Right lobe of liver (tissue), 6 donors: ENCODE data around the gene ACSF2. TPM values are rescaled to one million over a fixed set of nuclear protein-coding genes. Genes with fewer than 3 reads are reported as not detected.

Experiments
- ATAC-seq, 4 donors: fragments of 200-7000 bp; cut with Tn5 transposase; one replicate each; pipeline ENCODE4 v1.9.1; 2020; ENCODE audit warnings: mild to moderate bottlenecking in 4 of 4, moderate library complexity in 4 of 4
- DNase-seq, 3 donors: peaks; one replicate each; pipeline ENCODE4 v3.0.0-alpha.2; 2020
- H3K27ac ChIP-seq, 3 donors: fragments of 200-600 bp; one replicate each; pipeline ENCODE4 v1.8.0; 2022
- H3K27me3 ChIP-seq, 2 donors: fragments of 200-600 bp; one replicate each; pipeline ENCODE4 v1.8.0; 2022
- H3K36me3 ChIP-seq, 4 donors: fragments of 200-600 bp; sonication (generic) in 1 of 4; one replicate each; pipeline versions ENCODE4 v1.5.1 to v1.8.0; 2017 to 2022; ENCODE audit warnings: control low read depth in 1 of 4
- H3K4me1 ChIP-seq, 4 donors: fragments of 200-600 bp; sonication (generic) in 1 of 4; one replicate each; pipeline versions ENCODE4 v1.5.1 to v1.8.0; 2017 to 2022; ENCODE audit warnings: control low read depth in 1 of 4
- H3K4me3 ChIP-seq, 3 donors: fragments of 200-600 bp; one replicate each; pipeline ENCODE4 v1.8.0; 2022
- H3K9me3 ChIP-seq, 4 donors: fragments of 200-600 bp; sonication (generic) in 1 of 4; one replicate each; pipeline versions ENCODE4 v1.5.1 to v1.8.0; 2017 to 2022; ENCODE audit warnings: control low read depth in 1 of 4
- POLR2A ChIP-seq: fragments of 450-650 bp; IDR thresholded peaks from one replicate; pipeline ENCODE4 v1.6.1; 2017; ENCODE audit warnings: antibody characterized with exemption, mild to moderate bottlenecking
- WGBS: methylation state at CpG from one replicate; pipeline ENCODE4 v1.1.6; 2018; ENCODE audit warnings: low coverage, low lambda C conversion rate; ENCODE audit not compliant: insufficient coverage; ENCODE audit errors: missing lambda C conversion rate; 5-methylcytosine and 5-hydroxymethylcytosine counted together
- intact Hi-C, 2 donors: fragments of 100-400 bp; cut with DNase I; formaldehyde crosslinking; loops; one replicate each; pipeline versions ENCODE4 v1.11.2 to v1.14.1; 2022
- total RNA-seq, 6 experiments: library from RNA; depleted of rRNA in 2 of 6; stranded (reverse); fragments of >200 nt in 2 of 6; fragmentation: NEBNext Ultra II Directional in 3 of 6; extraction: Animal tissue kit (Norgen Biotek cat#: 25700) in 3 of 6; gene quantifications; one replicate each; pipeline versions ENCODE4 v1.1.0 to v1.2.4, GENCODE V29; 2016 to 2023
- TF ChIP-seq, protein P1 (sequence below), 4 donors: fragments of 200-600 bp in 3 of 4; fragments of 450-650 bp in 1 of 4; IDR thresholded peaks; one replicate each; pipeline versions ENCODE4 v1.5.1 to v1.8.0; 2016 to 2022; ENCODE audit warnings: antibody characterized with exemption in 4 of 4, mild to moderate bottlenecking in 2 of 4
- donor health status: DM: no; HTN: yes; CAD: no.
- donor health status: DM: no; HTN: no; CAD: no.
- donor health status: DM: no; HTN: no; CAD: no.
- donor health status: DM: no; HTN: yes; CAD: no.
- donor health status: DM: no; HTN: yes; CAD: no.

ACSF2 gene
- total RNA-seq, 6 experiments from 2014 or later = 25.1 to 60.9 (median 36.9) TPM

DNA sequence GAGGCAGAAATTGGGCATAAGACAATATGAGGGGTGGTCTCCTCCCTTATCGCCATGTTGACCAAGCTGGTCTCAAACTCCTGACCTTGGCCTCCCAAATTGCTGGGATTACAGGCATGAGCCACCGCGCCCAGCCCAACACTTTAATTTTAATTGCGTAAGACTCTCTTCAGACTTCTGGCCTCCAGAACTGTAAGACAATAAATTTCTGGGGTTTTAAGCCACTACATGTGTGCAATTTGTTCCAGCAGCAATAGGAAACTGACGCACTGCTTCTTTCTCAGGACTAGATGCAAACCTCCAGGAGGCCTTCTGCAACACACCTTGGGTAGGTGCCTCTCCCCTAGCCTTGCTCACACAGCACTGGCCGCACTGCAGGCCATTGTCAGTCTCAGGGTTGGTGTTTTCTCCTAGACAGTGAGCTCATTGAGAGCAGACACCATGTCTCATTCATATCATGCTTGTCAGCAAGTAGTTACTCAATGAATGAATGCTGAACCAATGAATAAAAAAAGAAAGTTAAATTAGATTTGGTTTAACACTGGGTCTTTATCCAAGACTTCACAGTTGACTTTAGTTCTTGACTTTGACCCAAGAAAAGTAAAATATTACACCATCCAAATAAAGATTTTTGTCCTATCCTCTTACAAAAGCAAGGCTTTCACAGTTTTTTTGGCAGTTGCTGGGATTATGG, 5.5 kb upstream of the ACSF2 start:
- intact Hi-C loops = no loop called here
- Histone ChIP-seq H3K9me3 (no peaks in the 10 kb centered on the region), H3K27ac (peak overlapping the region in 2 of 3 donors; percentile 61 to 77), H3K36me3 (no peaks in the 10 kb centered on the region), H3K4me3 (peak overlapping the region in 1 of 3 donors; percentile 41), H3K27me3 (no peaks in the 10 kb centered on the region), H3K4me1 (peaks cover 0 to 30% (median 10%) of the 10 kb centered on the region in 4 donors)
- TF ChIP-seq, protein P1, sequence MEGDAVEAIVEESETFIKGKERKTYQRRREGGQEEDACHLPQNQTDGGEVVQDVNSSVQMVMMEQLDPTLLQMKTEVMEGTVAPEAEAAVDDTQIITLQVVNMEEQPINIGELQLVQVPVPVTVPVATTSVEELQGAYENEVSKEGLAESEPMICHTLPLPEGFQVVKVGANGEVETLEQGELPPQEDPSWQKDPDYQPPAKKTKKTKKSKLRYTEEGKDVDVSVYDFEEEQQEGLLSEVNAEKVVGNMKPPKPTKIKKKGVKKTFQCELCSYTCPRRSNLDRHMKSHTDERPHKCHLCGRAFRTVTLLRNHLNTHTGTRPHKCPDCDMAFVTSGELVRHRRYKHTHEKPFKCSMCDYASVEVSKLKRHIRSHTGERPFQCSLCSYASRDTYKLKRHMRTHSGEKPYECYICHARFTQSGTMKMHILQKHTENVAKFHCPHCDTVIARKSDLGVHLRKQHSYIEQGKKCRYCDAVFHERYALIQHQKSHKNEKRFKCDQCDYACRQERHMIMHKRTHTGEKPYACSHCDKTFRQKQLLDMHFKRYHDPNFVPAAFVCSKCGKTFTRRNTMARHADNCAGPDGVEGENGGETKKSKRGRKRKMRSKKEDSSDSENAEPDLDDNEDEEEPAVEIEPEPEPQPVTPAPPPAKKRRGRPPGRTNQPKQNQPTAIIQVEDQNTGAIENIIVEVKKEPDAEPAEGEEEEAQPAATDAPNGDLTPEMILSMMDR (IDR thresholded peaks at IDR 0.05) = no peak
- no peak for TF ChIP-seq POLR2A
- DNase-seq = no peak
- 75% methylated on average over 4 of the region's 6 CpGs for WGBS
- ATAC-seq = peak; percentile 35 to 54 (median 41)

- peak in 3 of 4 donors; percentile 20 to 42 (median 36) for ATAC-seq
- peaks cover 0 to 33% (median 10%) of the 10 kb centered on the region in 4 donors for H3K4me1 ChIP-seq
These were observed 4.5 kb upstream of the ACSF2 start for GRCh38 chr17:50421308-50422051.

DNA sequence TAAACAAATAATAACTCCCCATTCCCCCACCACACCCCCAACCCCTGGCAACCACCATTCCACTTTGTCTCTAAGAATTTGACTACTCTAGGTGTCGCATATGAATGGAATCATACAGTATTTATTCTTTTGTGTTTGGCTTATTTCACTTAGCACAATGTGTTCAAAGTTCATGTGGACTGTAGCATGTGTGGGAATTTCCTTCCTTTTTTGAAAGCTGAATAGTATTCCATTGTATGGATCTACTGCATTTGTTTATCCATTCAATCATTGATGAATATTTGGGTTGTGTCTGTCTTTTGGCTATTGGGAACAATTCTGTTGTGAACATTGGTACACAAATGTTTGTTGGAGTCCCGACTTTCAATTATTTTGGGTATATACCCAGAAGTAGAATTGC, 3.3 kb upstream of the ACSF2 start:
- TF ChIP-seq POLR2A = no peak
- TF ChIP-seq, protein P1 (IDR thresholded peaks at IDR 0.05) = no peak
- WGBS = 68% methylated on average over 2 of the region's 2 CpGs
- no peaks in the 10 kb centered on the region for H3K27me3 ChIP-seq
- no peak overlapping the region for H3K27ac ChIP-seq
- H3K4me1 ChIP-seq = peaks cover 0 to 40% (median 14%) of the 10 kb centered on the region in 4 donors
- H3K36me3 ChIP-seq = no peaks in the 10 kb centered on the region
- intact Hi-C loops = no loop called here
- H3K4me3 ChIP-seq = no peak overlapping the region
- no peak for DNase-seq
- H3K9me3 ChIP-seq = no peaks in the 10 kb centered on the region
- no peak for ATAC-seq

More at GRCh38 chr17:50421308-50422051, 4.5 kb upstream of the ACSF2 start:
- H3K27me3 ChIP-seq = no peaks in the 10 kb centered on the region
- peak overlapping the region in 2 of 3 donors; percentile 38 to 41 for H3K4me3 ChIP-seq
- DNase-seq = no peak
- no peaks in the 10 kb centered on the region for H3K9me3 ChIP-seq
- WGBS = 10% methylated on average over 3 of the region's 3 CpGs
- intact Hi-C loops = no loop called here
- H3K36me3 ChIP-seq = no peaks in the 10 kb centered on the region
- TF ChIP-seq, protein P1 (IDR thresholded peaks at IDR 0.05) = no peak
- TF ChIP-seq POLR2A = no peak
- peak overlapping the region; percentile 14 to 77 (median 61) for H3K27ac ChIP-seq

- Histone ChIP-seq H3K9me3 (no peaks in the 10 kb centered on the region), H3K36me3 (no peaks in the 10 kb centered on the region), H3K4me1 (peaks cover 0 to 49% (median 18%) of the 10 kb centered on the region in 4 donors), H3K4me3 (no peak overlapping the region), H3K27me3 (no peaks in the 10 kb centered on the region), H3K27ac (no peak overlapping the region)
- no peak for ATAC-seq
- TF ChIP-seq, protein P1 (IDR thresholded peaks at IDR 0.05) = no peak
- no peak for TF ChIP-seq POLR2A
- 65% methylated on average over 6 of the region's 6 CpGs for WGBS
- DNase-seq = peak in 1 of 3 donors; percentile 30
- intact Hi-C loops = no loop called here
These were observed 2.4 kb upstream of the ACSF2 start for GRCh38 chr17:50423553-50424159.
